ENCODE measurements around the gene TBC1D21. TPM values are rescaled to one million over a fixed set of nuclear protein-coding genes. Genes with fewer than 3 reads are reported as not detected.
A peak's percentile ranks its signal among the peaks of the same experiment; 100 is the strongest.

The TBC1D21 gene
- total and polyA plus RNA-seq, 12 donors: not detected

GRCh38 chr15:73858062-73858461 lies 15.3 kb upstream of the TBC1D21 start:
- no peak for ATAC-seq
- H3K4me1 ChIP-seq: peaks cover 0 to 14% (median 6%) of the 10 kb centered on the region in 9 donors
- TF ChIP-seq CTCF (IDR thresholded peaks at IDR 0.05): no peak
- H3K9me3 ChIP-seq: no peaks in the 10 kb centered on the region
- H3K4me3 ChIP-seq: no peak overlapping the region
- peaks cover 0 to 14% (median 0%) of the 10 kb centered on the region in 7 donors for H3K27me3 ChIP-seq
- WGBS, 2 donors: 80 to 81% methylated on average over 6 of the region's 6 CpGs
- intact Hi-C loops (cut with DNase I): no loop called here
- no peak for DNase-seq
- H3K27ac ChIP-seq: no peak overlapping the region
- no peaks in the 10 kb centered on the region for H3K36me3 ChIP-seq

GRCh38 chr15:73862276-73862675 lies 11.1 kb upstream of the TBC1D21 start:
- DNase-seq (no peak), ATAC-seq (no peak)
- intact Hi-C loops (cut with DNase I): no loop called here
- H3K4me1 ChIP-seq: peaks cover 0 to 16% (median 11%) of the 10 kb centered on the region in 9 donors
- H3K36me3 ChIP-seq: no peaks in the 10 kb centered on the region
- WGBS, 2 donors: 27 to 35% methylated on average over 6 of the region's 6 CpGs
- no peak overlapping the region for H3K27ac ChIP-seq
- no peak for TF ChIP-seq CTCF (IDR thresholded peaks at IDR 0.05)
- peaks cover 0 to 5% (median 0%) of the 10 kb centered on the region in 11 donors for H3K9me3 ChIP-seq
- no peak overlapping the region for H3K4me3 ChIP-seq
- H3K27me3 ChIP-seq: peaks cover 0 to 18% (median 0%) of the 10 kb centered on the region in 7 donors

GRCh38 chr15:73865379-73865778 lies 8.0 kb upstream of the TBC1D21 start:
- no peaks in the 10 kb centered on the region for H3K36me3 ChIP-seq
- ATAC-seq: no peak
- intact Hi-C loops (cut with DNase I): no loop called here
- DNase-seq: no peak
- H3K27ac ChIP-seq: no peak overlapping the region
- peaks cover 0 to 13% (median 0%) of the 10 kb centered on the region in 7 donors for H3K27me3 ChIP-seq
- H3K4me3 ChIP-seq: no peak overlapping the region
- peaks cover 0 to 22% (median 13%) of the 10 kb centered on the region in 9 donors for H3K4me1 ChIP-seq
- peaks cover 0 to 5% (median 0%) of the 10 kb centered on the region in 11 donors for H3K9me3 ChIP-seq
- no peak for TF ChIP-seq CTCF (IDR thresholded peaks at IDR 0.05)

- Histone ChIP-seq H3K4me1 (peaks cover 0 to 27% (median 13%) of the 10 kb centered on the region in 9 donors), H3K9me3 (peaks cover 0 to 5% (median 0%) of the 10 kb centered on the region in 11 donors), H3K27me3 (peaks cover 0 to 13% (median 0%) of the 10 kb centered on the region in 7 donors), H3K27ac (peak overlapping the region in 2 of 10 donors; percentile 38 to 65), H3K4me3 (no peak overlapping the region), H3K36me3 (no peaks in the 10 kb centered on the region)
- intact Hi-C loops (cut with DNase I): no loop called here
- 37 to 42% methylated on average over 6 of the region's 6 CpGs for WGBS, 2 donors
- no peak for TF ChIP-seq CTCF (IDR thresholded peaks at IDR 0.05)
- ATAC-seq (no peak), DNase-seq (no peak)
Measured at GRCh38 chr15:73865904-73866303, 7.5 kb upstream of the TBC1D21 start.

All from heart right ventricle (tissue), 16 donors.